ENCODE measurements around the gene TPPP2.
"Not testable (repeated sequence)": the region's sequence is repeated elsewhere in the genome, so short reads cannot be mapped to it uniquely, and the experiment has no call there.

Gene TPPP2

DNA sequence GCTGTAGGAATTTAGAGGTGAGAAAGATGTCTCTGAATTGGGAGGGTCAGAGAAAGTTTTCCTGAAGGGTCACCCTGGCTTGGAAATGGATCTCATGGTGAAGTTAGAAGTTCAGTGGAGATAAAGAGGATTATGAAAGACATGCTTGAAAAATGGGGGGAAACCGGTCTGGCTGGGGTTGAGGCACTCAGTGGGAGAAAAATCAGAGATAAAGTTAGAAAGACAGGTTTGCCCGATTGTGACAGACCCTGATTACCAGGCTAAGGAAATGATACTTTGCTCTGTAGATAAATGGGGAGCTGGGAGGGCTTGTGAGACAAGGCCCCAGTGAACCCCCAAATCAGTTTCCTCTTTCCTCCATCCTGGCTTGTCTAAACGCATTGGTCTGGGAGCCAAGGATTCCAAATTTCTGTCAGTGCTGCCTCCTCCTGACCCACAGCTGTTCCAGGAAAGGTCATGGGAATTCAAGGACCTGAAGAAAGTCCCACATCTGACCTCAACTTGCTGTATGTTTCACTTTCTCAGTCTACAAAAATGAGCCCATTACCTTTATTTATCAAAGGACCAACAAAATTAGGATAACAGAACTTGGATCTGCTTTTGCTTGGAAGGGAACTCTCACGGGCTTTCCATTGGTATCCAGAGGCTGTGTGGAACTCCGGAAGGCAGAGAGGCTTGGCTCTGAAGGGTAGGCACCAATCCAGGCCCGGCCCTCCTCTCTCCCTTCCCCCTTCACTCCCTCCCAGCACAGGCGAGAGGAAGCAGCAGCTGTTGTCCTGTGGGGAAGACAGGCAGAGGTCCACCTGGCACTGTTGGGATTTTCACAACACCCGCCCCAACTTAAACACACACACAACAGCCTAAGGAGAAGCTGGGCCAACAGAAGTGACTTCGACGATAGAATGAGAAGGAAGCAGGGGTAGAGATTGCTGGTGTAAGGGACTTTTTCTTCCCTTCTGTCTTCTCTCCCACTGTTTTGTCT lies 8.7 kb downstream of the TPPP2 start:
- no peak for DNase-seq (ENCODE audit: low spot score)

DNA sequence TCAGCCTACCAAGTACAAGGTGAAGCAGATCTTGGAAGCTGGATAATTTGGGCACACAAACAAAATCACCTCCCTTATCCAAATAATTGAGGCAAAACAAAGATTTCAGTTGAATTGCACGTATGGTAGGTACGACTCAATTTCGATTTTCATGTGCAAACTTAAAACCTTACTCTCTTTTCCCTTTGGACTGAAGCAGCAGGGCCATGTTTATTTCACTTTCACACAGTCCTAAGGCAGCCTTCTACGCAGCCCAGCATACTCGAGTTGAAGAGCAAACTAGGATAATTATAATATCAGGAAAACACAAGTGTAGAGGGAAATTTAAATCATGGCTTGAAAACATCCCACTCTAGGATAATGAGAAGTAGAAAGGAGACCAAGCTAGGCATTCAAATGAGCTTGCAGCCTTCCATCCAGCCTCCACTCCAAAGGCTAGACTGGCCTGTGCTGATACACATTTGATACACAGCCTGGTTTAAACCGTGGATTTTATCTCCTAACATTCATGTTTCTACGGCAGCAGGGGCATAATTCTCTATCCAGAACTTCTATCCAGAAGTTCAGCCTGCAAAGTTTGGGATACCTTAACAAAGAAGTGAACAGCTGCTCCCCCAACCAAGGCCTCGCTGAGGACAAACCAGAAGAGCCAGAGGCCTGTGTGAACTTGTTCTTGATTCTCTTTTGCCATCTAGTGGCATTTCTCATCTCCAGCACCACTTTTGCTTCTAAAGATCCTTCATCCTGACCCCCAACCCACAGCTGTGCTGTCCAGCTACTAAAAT lies 9.8 kb downstream of the TPPP2 start:
- DNase-seq (ENCODE audit: low spot score) = no peak

- no peak for DNase-seq (ENCODE audit: low spot score)
Observed at GRCh38 chr14:21040370-21040925, 10.4 kb downstream of the TPPP2 start.

GRCh38 chr14:21040941-21041340 lies 10.9 kb downstream of the TPPP2 start:
- DNase-seq (ENCODE audit: low spot score) = not testable (repeated sequence)

GRCh38 chr14:21041676-21042433 lies 11.8 kb downstream of the TPPP2 start, which contains the start of gene RNASE7:
Gene RNASE7 (plus strand): TSS chr14:21042362. CDS start chr14:21042993, 631 bp downstream.
- DNase-seq (ENCODE audit: low spot score) = no peak

GRCh38 chr14:21042918-21043317 lies 12.9 kb downstream of the TPPP2 start:
- no peak for DNase-seq (ENCODE audit: low spot score)

DNA sequence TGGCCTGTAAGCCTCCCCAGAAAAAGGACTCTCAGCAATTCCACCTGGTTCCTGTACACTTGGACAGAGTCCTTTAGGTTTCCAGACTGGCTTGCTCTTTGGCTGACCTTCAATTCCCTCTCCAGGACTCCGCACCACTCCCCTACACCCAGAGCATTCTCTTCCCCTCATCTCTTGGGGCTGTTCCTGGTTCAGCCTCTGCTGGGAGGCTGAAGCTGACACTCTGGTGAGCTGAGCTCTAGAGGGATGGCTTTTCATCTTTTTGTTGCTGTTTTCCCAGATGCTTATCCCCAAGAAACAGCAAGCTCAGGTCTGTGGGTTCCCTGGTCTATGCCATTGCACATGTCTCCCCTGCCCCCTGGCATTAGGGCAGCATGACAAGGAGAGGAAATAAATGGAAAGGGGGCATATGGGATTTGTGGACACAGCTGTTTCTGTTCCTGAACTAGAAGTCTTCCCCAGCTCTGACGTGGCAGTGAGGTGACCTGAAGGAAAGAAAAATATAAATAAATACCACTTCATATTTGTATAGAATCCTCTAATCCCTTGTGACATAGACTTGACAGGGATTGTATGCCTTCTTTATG lies 13.5 kb downstream of the TPPP2 start:
- no peak for DNase-seq (ENCODE audit: low spot score)

GRCh38 chr14:21043974-21044618 lies 14.1 kb downstream of the TPPP2 start:
- DNase-seq (ENCODE audit: low spot score) = no peak

DNA sequence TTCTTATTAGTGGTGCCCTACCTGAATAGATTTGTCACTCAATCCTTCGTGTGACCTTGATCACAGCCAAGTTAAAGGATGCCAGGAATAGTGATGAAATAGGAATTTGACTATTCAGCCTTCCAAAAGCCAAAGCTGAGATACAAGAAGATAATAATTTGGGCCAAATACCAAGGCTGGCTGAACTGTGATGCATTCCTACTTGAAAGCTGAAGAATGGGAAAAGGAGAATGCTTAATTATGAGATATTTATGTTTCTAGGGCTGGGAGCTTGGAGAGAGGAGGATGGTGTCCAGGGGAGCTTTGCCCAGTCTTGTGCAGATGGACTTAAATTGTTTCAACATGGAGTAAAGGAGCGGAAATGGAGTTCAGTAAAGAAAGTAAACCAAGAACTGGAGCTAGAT lies 17.4 kb downstream of the TPPP2 start:
- no peak for DNase-seq (ENCODE audit: low spot score)

GRCh38 chr14:21048638-21049037 lies 18.6 kb downstream of the TPPP2 start:
- DNase-seq (ENCODE audit: low spot score) = no peak

DNA sequence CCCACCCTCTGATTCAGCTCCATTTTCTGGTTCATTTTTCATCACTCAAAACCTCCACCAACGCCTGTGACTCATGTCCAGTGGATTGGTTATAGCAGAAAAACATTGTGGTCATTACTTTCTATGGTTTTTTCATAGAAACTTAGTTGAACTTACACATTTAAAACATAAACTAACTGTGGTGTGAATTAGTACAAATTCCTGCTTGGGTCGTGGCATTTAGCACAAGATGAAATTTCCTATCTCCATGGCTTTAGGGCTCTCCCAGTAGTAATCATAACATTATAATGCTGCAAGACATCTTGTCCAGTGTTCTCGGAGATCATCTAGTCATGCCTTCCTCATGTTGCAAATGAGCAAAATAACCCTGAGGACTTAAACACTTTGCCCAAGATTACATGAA lies 19.3 kb downstream of the TPPP2 start:
- no peak for DNase-seq (ENCODE audit: low spot score)

GRCh38 chr14:21050597-21050996 lies 20.6 kb downstream of the TPPP2 start:
- no peak for DNase-seq (ENCODE audit: low spot score)

GRCh38 chr14:21053184-21054122 lies 23.4 kb downstream of the TPPP2 start:
- no peak for DNase-seq (ENCODE audit: low spot score)

GRCh38 chr14:21054123-21054767 lies 24.2 kb downstream of the TPPP2 start:
- DNase-seq (ENCODE audit: low spot score) = no peak

- DNase-seq (ENCODE audit: low spot score) = no peak
Observed at GRCh38 chr14:21054768-21055145, 24.7 kb downstream of the TPPP2 start.

- DNase-seq (ENCODE audit: low spot score) = no peak
Observed at GRCh38 chr14:21055432-21056117, 25.6 kb downstream of the TPPP2 start.

GRCh38 chr14:21056520-21057163 lies 26.6 kb downstream of the TPPP2 start:
- DNase-seq (ENCODE audit: low spot score) = no peak

Measured in ecto neural progenitor cell (in vitro differentiated cells).